Loucy (cell line): Measurements from ENCODE around the gene WLS.

Experiments used
- EZH2phosphoT487 ChIP-seq: fragments of 200-600 bp; IDR thresholded peaks from 2 replicates; pipeline ENCODE4 v1.6.1; 2018; ENCODE audit warnings: antibody characterized with exemption, mild to moderate bottlenecking, moderate library complexity, borderline replicate concordance
- TF ChIP-seq, protein P1 (sequence below): fragments of 200-600 bp; sonication (generic); conservative IDR thresholded peaks from 2 replicates; pipeline ENCODE4 v1.5.1; 2014; ENCODE audit warnings: mild to moderate bottlenecking, antibody characterized with exemption, low read length

DNA sequence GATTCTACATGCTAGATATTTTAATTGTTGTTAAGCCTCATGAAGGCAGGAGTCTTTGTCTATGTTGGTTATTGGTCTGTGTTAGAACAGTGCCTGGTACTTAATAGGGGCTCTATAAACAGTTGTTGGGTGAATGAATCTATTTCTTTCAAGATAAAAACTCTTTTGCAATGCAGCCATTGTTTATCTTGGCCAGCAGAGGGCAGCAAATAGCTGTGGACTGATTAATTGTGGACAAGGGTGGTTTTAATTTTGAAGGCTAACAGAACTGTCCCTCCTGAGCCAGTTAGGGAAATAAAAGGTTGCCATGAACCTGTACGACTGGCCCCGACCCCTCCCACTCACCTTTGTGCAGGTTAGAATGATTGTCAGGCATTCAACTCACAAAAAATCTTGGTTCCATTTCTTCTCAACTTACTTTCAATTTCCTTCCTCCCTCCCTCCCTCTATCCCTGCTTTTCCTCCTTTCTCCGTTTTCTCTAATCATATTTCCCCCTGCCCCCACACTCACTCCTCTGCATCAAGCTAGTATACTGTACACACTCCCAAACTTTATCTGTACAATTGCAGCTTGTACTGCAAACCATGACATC lies 115.6 kb downstream of the WLS start:
- TF ChIP-seq, protein P1, sequence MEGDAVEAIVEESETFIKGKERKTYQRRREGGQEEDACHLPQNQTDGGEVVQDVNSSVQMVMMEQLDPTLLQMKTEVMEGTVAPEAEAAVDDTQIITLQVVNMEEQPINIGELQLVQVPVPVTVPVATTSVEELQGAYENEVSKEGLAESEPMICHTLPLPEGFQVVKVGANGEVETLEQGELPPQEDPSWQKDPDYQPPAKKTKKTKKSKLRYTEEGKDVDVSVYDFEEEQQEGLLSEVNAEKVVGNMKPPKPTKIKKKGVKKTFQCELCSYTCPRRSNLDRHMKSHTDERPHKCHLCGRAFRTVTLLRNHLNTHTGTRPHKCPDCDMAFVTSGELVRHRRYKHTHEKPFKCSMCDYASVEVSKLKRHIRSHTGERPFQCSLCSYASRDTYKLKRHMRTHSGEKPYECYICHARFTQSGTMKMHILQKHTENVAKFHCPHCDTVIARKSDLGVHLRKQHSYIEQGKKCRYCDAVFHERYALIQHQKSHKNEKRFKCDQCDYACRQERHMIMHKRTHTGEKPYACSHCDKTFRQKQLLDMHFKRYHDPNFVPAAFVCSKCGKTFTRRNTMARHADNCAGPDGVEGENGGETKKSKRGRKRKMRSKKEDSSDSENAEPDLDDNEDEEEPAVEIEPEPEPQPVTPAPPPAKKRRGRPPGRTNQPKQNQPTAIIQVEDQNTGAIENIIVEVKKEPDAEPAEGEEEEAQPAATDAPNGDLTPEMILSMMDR: peak; percentile 94
- TF ChIP-seq EZH2phosphoT487: no peak
